GM23338 (cell line): ENCODE data around the gene MAGI1. TPM values are rescaled to one million over a fixed set of nuclear protein-coding genes. Genes with fewer than 3 reads are reported as not detected.

Source experiments
- ATAC-seq: fragments of 200-7000 bp; cut with Tn5 transposase; 3 replicates; pipeline ENCODE4 v1.9.1; 2020
- DNase-seq: peaks from one replicate; pipeline ENCODE4 v3.0.0-alpha.2; 2015; ENCODE audit warnings: low spot score
- H2AFZ ChIP-seq: fragments of 200-600 bp; sonication (generic); 2 replicates; pipeline ENCODE4 v1.8.0; 2016; ENCODE audit warnings: antibody characterized with exemption, mild to moderate bottlenecking, moderate library complexity
- H3F3A ChIP-seq: fragments of 200-600 bp; sonication (generic); replicated peaks from 2 replicates; pipeline ENCODE4 v1.8.0; 2017; ENCODE audit warnings: antibody characterized with exemption, mixed run types, low read depth
- H3K27ac ChIP-seq: fragments of 200-600 bp; sonication (generic); 2 replicates; pipeline ENCODE4 v1.6.1; 2016; ENCODE audit warnings: low read depth
- H3K27me3 ChIP-seq: fragments of 200-600 bp; sonication (generic); 2 replicates; pipeline ENCODE4 v1.8.0; 2016; ENCODE audit warnings: mild to moderate bottlenecking, mixed run types, moderate library complexity; ENCODE audit not compliant: insufficient read depth
- H3K36me3 ChIP-seq: fragments of 200-600 bp; sonication (generic); 2 replicates; pipeline ENCODE4 v1.8.0; 2016; ENCODE audit warnings: mild to moderate bottlenecking; ENCODE audit not compliant: insufficient read depth
- H3K4me1 ChIP-seq: fragments of 200-600 bp; sonication (generic); 2 replicates; pipeline ENCODE4 v1.8.0; 2016; ENCODE audit warnings: mild to moderate bottlenecking, moderate library complexity; ENCODE audit not compliant: insufficient read depth
- H3K4me2 ChIP-seq: fragments of 200-600 bp; sonication (generic); 2 replicates; pipeline ENCODE4 v1.7.1; 2017; ENCODE audit warnings: mixed run types
- H3K4me3 ChIP-seq: fragments of 200-600 bp; sonication (generic); 2 replicates; pipeline ENCODE4 v1.6.1; 2016; ENCODE audit warnings: mixed run types
- H3K79me2 ChIP-seq: fragments of 200-600 bp; sonication (generic); replicated peaks from 2 replicates; pipeline ENCODE4 v1.8.0; 2017; ENCODE audit warnings: mild to moderate bottlenecking; ENCODE audit not compliant: insufficient read depth
- H3K9me2 ChIP-seq: fragments of 200-600 bp; sonication (generic); 2 replicates; pipeline ENCODE4 v1.8.0; 2017; ENCODE audit not compliant: insufficient read depth
- H4K20me1 ChIP-seq: fragments of 200-600 bp; sonication (generic); replicated peaks from 2 replicates; pipeline ENCODE4 v1.8.0; 2017; ENCODE audit warnings: mild to moderate bottlenecking; ENCODE audit not compliant: insufficient read depth
- H3K27ac Mint-ChIP-seq: 2 replicates; pipeline ENCODE4 v1.8.0; 2020; ENCODE audit warnings: inconsistent platforms, mild to moderate bottlenecking, moderate library complexity, mixed read lengths
- H3K27me3 Mint-ChIP-seq: 3 replicates; pipeline ENCODE4 v1.8.0; 2022; ENCODE audit warnings: low read depth, mild to moderate bottlenecking, moderate library complexity, mixed read lengths, inconsistent platforms; ENCODE audit not compliant: insufficient read depth, poor library complexity
- H3K36me3 Mint-ChIP-seq: 3 replicates; pipeline ENCODE4 v1.8.0; 2021; ENCODE audit warnings: low read depth, mild to moderate bottlenecking, inconsistent platforms, moderate library complexity, mixed read lengths
- H3K4me1 Mint-ChIP-seq: 3 replicates; pipeline ENCODE4 v1.8.0; 2020; ENCODE audit warnings: mild to moderate bottlenecking, inconsistent platforms, mixed read lengths
- H3K4me3 Mint-ChIP-seq: 3 replicates; pipeline ENCODE4 v1.8.0; 2021; ENCODE audit warnings: moderate library complexity, mild to moderate bottlenecking, inconsistent platforms, mixed read lengths
- H3K9me3 Mint-ChIP-seq: 3 replicates; pipeline ENCODE4 v1.8.0; 2020; ENCODE audit warnings: moderate library complexity, mild to moderate bottlenecking, inconsistent platforms, mixed read lengths
- CREB1 ChIP-seq: fragments of 250-450 bp; sonication (Bioruptor Pico); IDR thresholded peaks from 2 replicates; pipeline ENCODE4 v1.5.0; 2020; ENCODE audit warnings: low read depth, mild to moderate bottlenecking, moderate library complexity
- ETS1 ChIP-seq: IDR thresholded peaks from 2 replicates; pipeline ENCODE4 v1.6.1; 2016; ENCODE audit warnings: antibody characterized with exemption
- EZH2 ChIP-seq: fragments of 200-600 bp; sonication (generic); IDR thresholded peaks from one replicate; pipeline ENCODE4 v1.8.0; 2017; ENCODE audit warnings: antibody characterized with exemption, mild to moderate bottlenecking, low read depth; ENCODE audit not compliant: unreplicated experiment
- EZH2phosphoT487 ChIP-seq: fragments of 200-600 bp; sonication (generic); IDR thresholded peaks from one replicate; pipeline ENCODE4 v1.8.1; 2018; ENCODE audit warnings: antibody characterized with exemption; ENCODE audit not compliant: unreplicated experiment
- JUNB ChIP-seq: IDR thresholded peaks from one replicate; pipeline ENCODE4 v1.6.1; 2016; ENCODE audit warnings: antibody characterized with exemption; ENCODE audit not compliant: unreplicated experiment
- NANOG ChIP-seq: IDR thresholded peaks from 2 replicates; pipeline ENCODE4 v1.6.1; 2016; ENCODE audit warnings: antibody characterized with exemption, borderline replicate concordance
- POLR2AphosphoS5 ChIP-seq: IDR thresholded peaks from 2 replicates; pipeline ENCODE4 v1.6.1; 2016; ENCODE audit warnings: antibody characterized with exemption, low read depth
- REST ChIP-seq: IDR thresholded peaks from one replicate; pipeline ENCODE4 v1.6.1; 2018; ENCODE audit warnings: antibody characterized with exemption; ENCODE audit not compliant: unreplicated experiment
- ZNF114 ChIP-seq: fragments of 250-450 bp; sonication (Bioruptor Pico); IDR thresholded peaks from 2 replicates; pipeline ENCODE4 v1.5.0; 2020; ENCODE audit warnings: mild to moderate bottlenecking, moderate library complexity
- ZNF331 ChIP-seq: fragments of 250-450 bp; sonication (Bioruptor Pico); IDR thresholded peaks from 2 replicates; pipeline ENCODE4 v1.5.0; 2020; ENCODE audit warnings: low read depth, mild to moderate bottlenecking, moderate library complexity
- polyA plus RNA-seq: library from polyadenylated mRNA; unstranded; fragments of >200 nt; fragmentation: Nextera tagmentation; extraction: Ambion mirVana; gene quantifications from 2 replicates; pipeline ENCODE4 v1.2.1, GENCODE V29; 2016
- total RNA-seq: library from RNA; depleted of rRNA; stranded (reverse); fragments of >200 nt; shearing (Covaris generic); gene quantifications from 2 replicates; pipeline ENCODE4 v1.2.3, GENCODE V29; 2014
- TF ChIP-seq, protein P1 (sequence below): fragments of 250-450 bp; sonication (Bioruptor Pico); IDR thresholded peaks from 2 replicates; pipeline ENCODE4 v1.5.0; 2020; ENCODE audit warnings: mild to moderate bottlenecking, moderate library complexity
- TF ChIP-seq, protein P2 (sequence below), 2 experiments: fragments of 200-600 bp in 1 of 2; sonication (generic) in 1 of 2; conservative IDR thresholded peaks; 2 replicates each; pipeline versions ENCODE4 v1.5.1 to v1.6.1; 2016 to 2017; ENCODE audit warnings: antibody characterized with exemption in 2 of 2, low read depth in 2 of 2, mild to moderate bottlenecking in 2 of 2, moderate library complexity in 1 of 2

The MAGI1 gene
- total and polyA plus RNA-seq, 2 experiments from 2014 or later = 27.4 to 71.2 TPM

DNA sequence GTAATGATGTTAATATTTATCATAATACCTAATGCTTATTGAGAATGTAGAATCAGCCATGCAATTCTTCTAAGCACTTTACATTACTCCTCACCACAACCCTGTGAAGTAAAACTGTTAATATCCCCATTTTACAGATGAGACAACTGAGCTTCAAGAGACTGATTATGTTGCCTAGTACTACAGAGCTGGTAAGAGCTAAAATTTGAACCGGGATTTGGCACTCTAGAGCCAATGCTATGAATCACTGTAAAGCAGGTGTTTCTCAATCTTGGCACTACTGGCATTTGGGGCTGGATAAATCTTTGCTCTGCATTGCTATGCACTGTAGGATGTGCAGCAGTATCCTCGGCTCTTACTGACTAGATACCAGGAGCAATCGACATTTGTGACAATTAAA lies 367.7 kb downstream of the MAGI1 start:
- H3K27ac ChIP-seq = no peak overlapping the region
- H3K4me3 ChIP-seq = no peak overlapping the region
- H3F3A ChIP-seq = no peaks in the 10 kb centered on the region
- no peak overlapping the region for H3K27ac Mint-ChIP-seq
- H3K36me3 Mint-ChIP-seq = no peaks in the 10 kb centered on the region
- H2AFZ ChIP-seq = no peak overlapping the region
- TF ChIP-seq REST = no peak
- no peak for TF ChIP-seq ETS1
- TF ChIP-seq ZNF114 (CRISPR knock-in tag) = no peak
- TF ChIP-seq, protein P1, sequence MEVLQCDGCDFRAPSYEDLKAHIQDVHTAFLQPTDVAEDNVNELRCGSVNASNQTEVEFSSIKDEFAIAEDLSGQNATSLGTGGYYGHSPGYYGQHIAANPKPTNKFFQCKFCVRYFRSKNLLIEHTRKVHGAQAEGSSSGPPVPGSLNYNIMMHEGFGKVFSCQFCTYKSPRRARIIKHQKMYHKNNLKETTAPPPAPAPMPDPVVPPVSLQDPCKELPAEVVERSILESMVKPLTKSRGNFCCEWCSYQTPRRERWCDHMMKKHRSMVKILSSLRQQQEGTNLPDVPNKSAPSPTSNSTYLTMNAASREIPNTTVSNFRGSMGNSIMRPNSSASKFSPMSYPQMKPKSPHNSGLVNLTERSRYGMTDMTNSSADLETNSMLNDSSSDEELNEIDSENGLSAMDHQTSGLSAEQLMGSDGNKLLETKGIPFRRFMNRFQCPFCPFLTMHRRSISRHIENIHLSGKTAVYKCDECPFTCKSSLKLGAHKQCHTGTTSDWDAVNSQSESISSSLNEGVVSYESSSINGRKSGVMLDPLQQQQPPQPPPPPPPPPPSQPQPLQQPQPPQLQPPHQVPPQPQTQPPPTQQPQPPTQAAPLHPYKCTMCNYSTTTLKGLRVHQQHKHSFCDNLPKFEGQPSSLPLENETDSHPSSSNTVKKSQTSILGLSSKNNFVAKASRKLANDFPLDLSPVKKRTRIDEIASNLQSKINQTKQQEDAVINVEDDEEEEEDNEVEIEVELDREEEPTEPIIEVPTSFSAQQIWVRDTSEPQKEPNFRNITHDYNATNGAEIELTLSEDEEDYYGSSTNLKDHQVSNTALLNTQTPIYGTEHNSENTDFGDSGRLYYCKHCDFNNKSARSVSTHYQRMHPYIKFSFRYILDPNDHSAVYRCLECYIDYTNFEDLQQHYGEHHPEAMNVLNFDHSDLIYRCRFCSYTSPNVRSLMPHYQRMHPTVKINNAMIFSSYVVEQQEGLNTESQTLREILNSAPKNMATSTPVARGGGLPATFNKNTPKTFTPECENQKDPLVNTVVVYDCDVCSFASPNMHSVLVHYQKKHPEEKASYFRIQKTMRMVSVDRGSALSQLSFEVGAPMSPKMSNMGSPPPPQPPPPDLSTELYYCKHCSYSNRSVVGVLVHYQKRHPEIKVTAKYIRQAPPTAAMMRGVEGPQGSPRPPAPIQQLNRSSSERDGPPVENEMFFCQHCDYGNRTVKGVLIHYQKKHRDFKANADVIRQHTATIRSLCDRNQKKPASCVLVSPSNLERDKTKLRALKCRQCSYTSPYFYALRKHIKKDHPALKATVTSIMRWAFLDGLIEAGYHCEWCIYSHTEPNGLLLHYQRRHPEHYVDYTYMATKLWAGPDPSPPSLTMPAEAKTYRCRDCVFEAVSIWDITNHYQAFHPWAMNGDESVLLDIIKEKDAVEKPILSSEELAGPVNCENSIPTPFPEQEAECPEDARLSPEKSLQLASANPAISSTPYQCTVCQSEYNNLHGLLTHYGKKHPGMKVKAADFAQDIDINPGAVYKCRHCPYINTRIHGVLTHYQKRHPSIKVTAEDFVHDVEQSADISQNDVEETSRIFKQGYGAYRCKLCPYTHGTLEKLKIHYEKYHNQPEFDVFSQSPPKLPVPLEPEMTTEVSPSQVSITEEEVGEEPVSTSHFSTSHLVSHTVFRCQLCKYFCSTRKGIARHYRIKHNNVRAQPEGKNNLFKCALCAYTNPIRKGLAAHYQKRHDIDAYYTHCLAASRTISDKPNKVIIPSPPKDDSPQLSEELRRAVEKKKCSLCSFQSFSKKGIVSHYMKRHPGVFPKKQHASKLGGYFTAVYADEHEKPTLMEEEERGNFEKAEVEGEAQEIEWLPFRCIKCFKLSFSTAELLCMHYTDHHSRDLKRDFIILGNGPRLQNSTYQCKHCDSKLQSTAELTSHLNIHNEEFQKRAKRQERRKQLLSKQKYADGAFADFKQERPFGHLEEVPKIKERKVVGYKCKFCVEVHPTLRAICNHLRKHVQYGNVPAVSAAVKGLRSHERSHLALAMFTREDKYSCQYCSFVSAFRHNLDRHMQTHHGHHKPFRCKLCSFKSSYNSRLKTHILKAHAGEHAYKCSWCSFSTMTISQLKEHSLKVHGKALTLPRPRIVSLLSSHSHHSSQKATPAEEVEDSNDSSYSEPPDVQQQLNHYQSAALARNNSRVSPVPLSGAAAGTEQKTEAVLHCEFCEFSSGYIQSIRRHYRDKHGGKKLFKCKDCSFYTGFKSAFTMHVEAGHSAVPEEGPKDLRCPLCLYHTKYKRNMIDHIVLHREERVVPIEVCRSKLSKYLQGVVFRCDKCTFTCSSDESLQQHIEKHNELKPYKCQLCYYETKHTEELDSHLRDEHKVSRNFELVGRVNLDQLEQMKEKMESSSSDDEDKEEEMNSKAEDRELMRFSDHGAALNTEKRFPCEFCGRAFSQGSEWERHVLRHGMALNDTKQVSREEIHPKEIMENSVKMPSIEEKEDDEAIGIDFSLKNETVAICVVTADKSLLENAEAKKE (CRISPR knock-in tag) = no peak
- TF ChIP-seq EZH2phosphoT487 = no peak
- no peak for TF ChIP-seq POLR2AphosphoS5
- TF ChIP-seq NANOG = no peak
- TF ChIP-seq JUNB = no peak
- no peak for TF ChIP-seq CREB1 (CRISPR knock-in tag)
- TF ChIP-seq EZH2 = no peak
- TF ChIP-seq ZNF331 = no peak
- TF ChIP-seq, protein P2, sequence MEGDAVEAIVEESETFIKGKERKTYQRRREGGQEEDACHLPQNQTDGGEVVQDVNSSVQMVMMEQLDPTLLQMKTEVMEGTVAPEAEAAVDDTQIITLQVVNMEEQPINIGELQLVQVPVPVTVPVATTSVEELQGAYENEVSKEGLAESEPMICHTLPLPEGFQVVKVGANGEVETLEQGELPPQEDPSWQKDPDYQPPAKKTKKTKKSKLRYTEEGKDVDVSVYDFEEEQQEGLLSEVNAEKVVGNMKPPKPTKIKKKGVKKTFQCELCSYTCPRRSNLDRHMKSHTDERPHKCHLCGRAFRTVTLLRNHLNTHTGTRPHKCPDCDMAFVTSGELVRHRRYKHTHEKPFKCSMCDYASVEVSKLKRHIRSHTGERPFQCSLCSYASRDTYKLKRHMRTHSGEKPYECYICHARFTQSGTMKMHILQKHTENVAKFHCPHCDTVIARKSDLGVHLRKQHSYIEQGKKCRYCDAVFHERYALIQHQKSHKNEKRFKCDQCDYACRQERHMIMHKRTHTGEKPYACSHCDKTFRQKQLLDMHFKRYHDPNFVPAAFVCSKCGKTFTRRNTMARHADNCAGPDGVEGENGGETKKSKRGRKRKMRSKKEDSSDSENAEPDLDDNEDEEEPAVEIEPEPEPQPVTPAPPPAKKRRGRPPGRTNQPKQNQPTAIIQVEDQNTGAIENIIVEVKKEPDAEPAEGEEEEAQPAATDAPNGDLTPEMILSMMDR (conservative IDR thresholded peaks at IDR 0.05; ENCODE audit: low read depth in 2 of 2) = no peak
- H3K9me2 ChIP-seq = no peaks in the 10 kb centered on the region
- no peaks in the 10 kb centered on the region for H3K36me3 ChIP-seq
- H3K9me3 Mint-ChIP-seq = no peaks in the 10 kb centered on the region
- H4K20me1 ChIP-seq = no peaks in the 10 kb centered on the region
- H3K4me1 ChIP-seq = peaks cover 26% of the 10 kb centered on the region
- H3K79me2 ChIP-seq = no peaks in the 10 kb centered on the region; the same call in 1 of the 2 replicates
- no peak overlapping the region for H3K4me2 ChIP-seq
- no peak for ATAC-seq
- no peaks in the 10 kb centered on the region for H3K27me3 Mint-ChIP-seq
- no peak for DNase-seq
- peaks cover 53% of the 10 kb centered on the region for H3K4me1 Mint-ChIP-seq
- H3K4me3 Mint-ChIP-seq = no peak overlapping the region
- no peaks in the 10 kb centered on the region for H3K27me3 ChIP-seq
